HepG2 (cell line): ENCODE results near the gene RPL19. TPM values are rescaled to one million over a fixed set of nuclear protein-coding genes. Genes with fewer than 3 reads are reported as not detected.

Experiments
- BRD4 ChIP-seq: sonication (generic); formaldehyde crosslinking; IDR thresholded peaks from 2 replicates; pipeline ENCODE4 v1.4.0; 2020; ENCODE audit warnings: missing genetic modification reagents
- CBX2 ChIP-seq, 2 experiments: fragments of 200-600 bp in 1 of 2; sonication (generic); formaldehyde crosslinking in 1 of 2; IDR thresholded peaks; 2 replicates each; pipeline versions ENCODE4 v1.7.0 to v1.8.1; 2018 to 2022; ENCODE audit warnings: low read depth in 2 of 2, low read length in 1 of 2, mild to moderate bottlenecking in 1 of 2, missing genetic modification reagents in 1 of 2
- CENPT ChIP-seq: sonication (generic); formaldehyde crosslinking; IDR thresholded peaks from 2 replicates; pipeline ENCODE4 v1.8.0; 2022; ENCODE audit warnings: low read depth, mild to moderate bottlenecking, moderate library complexity, missing genetic modification reagents
- ELF3 ChIP-seq: IDR thresholded peaks from 2 replicates; pipeline ENCODE4 v1.6.1; 2016; ENCODE audit warnings: missing genetic modification reagents, missing compliant biosample characterization
- GABPB1 ChIP-seq: IDR thresholded peaks from 2 replicates; pipeline ENCODE4 v1.6.1; 2016; ENCODE audit warnings: mild to moderate bottlenecking, missing genetic modification reagents, moderate library complexity, missing compliant biosample characterization
- MXI1 ChIP-seq: IDR thresholded peaks from 3 replicates; pipeline ENCODE4 v1.6.1; 2012; ENCODE audit warnings: low read depth, low read length, inconsistent platforms, borderline replicate concordance
- MYC ChIP-seq: sonication (generic); formaldehyde crosslinking; IDR thresholded peaks from 2 replicates; pipeline ENCODE4 v1.9.0; 2021; ENCODE audit warnings: missing genetic modification reagents, borderline replicate concordance
- NBN ChIP-seq: fragments of 450-650 bp; conservative IDR thresholded peaks from 2 replicates; pipeline ENCODE4 v1.6.1; 2017
- SMC3 ChIP-seq: IDR thresholded peaks from 2 replicates; pipeline ENCODE4 v1.6.1; 2011; ENCODE audit warnings: low read length, improper control_type of control experiment
- TGIF2 ChIP-seq: IDR thresholded peaks from 2 replicates; pipeline ENCODE4 v1.6.1; 2016; ENCODE audit warnings: control low read depth, missing compliant biosample characterization
- XRCC5 ChIP-seq: fragments of 200-400 bp; formaldehyde crosslinking; optimal IDR thresholded peaks from 2 replicates; pipeline ENCODE3; 2017; ENCODE audit warnings: mild to moderate bottlenecking, low read length
- ZNF572 ChIP-seq: sonication (generic); formaldehyde crosslinking; IDR thresholded peaks from 2 replicates; pipeline ENCODE4 v1.5.1; 2020; ENCODE audit warnings: mild to moderate bottlenecking, missing genetic modification reagents
- polyA plus RNA-seq, 8 experiments: library from polyadenylated mRNA; depleted of rRNA in 3 of 8; stranded (reverse) in 7 of 8; unstranded in 1 of 8; fragments of >200 nt; fragmentation: Illumina TruSeq in 4 of 8; extraction: Trizol in 4 of 8; gene quantifications; 2 replicates each; pipeline versions ENCODE4 v1.2.1 to v1.2.3, GENCODE V29; 2011 to 2016; ENCODE audit warnings: low read depth in 4 of 8, missing spikeins in 1 of 8, mixed read lengths in 1 of 8; ENCODE audit not compliant: insufficient read depth in 1 of 8
- total RNA-seq, 5 experiments: library from RNA; depleted of rRNA; stranded (reverse); fragments of >200 nt; fragmentation: Illumina TruSeq; extraction: Trizol; gene quantifications; 2 replicates each; pipeline ENCODE4 v1.2.3, GENCODE V29; 2016; ENCODE audit warnings: low read depth in 1 of 5
- TF ChIP-seq, protein P1 (sequence below): sonication (generic); formaldehyde crosslinking; IDR thresholded peaks from 2 replicates; pipeline ENCODE4 v1.5.1; 2020; ENCODE audit warnings: mild to moderate bottlenecking, missing genetic modification reagents, moderate library complexity
- TF ChIP-seq, protein P2 (sequence below), 2 experiments: fragments of 450-650 bp in 1 of 2; sonication (generic) in 1 of 2; formaldehyde crosslinking; IDR thresholded peaks; 2 replicates each; pipeline versions ENCODE4 v1.5.0 to v1.8.0; 2020 to 2022; ENCODE audit warnings: mild to moderate bottlenecking in 1 of 2, missing genetic modification reagents in 1 of 2
- TF ChIP-seq, protein P3 (sequence below): IDR thresholded peaks from 2 replicates; pipeline ENCODE4 v1.6.1; 2018; ENCODE audit warnings: missing genetic modification reagents, mild to moderate bottlenecking, missing compliant biosample characterization
- TF ChIP-seq, protein P4 (sequence below): sonication (generic); formaldehyde crosslinking; IDR thresholded peaks from 2 replicates; pipeline ENCODE4 v1.5.0; 2020; ENCODE audit warnings: mild to moderate bottlenecking, missing genetic modification reagents, moderate library complexity
- TF ChIP-seq, protein P5 (sequence below): sonication (generic); formaldehyde crosslinking; IDR thresholded peaks from 2 replicates; pipeline ENCODE4 v1.4.0; 2020; ENCODE audit warnings: missing genetic modification reagents, borderline replicate concordance

Gene RPL19
- total and polyA plus RNA-seq, 2 of the 13 experiments (the other 11 are each of a cell fraction or from before 2014, with no cell fraction given): 2,522 to 2,768 TPM

DNA sequence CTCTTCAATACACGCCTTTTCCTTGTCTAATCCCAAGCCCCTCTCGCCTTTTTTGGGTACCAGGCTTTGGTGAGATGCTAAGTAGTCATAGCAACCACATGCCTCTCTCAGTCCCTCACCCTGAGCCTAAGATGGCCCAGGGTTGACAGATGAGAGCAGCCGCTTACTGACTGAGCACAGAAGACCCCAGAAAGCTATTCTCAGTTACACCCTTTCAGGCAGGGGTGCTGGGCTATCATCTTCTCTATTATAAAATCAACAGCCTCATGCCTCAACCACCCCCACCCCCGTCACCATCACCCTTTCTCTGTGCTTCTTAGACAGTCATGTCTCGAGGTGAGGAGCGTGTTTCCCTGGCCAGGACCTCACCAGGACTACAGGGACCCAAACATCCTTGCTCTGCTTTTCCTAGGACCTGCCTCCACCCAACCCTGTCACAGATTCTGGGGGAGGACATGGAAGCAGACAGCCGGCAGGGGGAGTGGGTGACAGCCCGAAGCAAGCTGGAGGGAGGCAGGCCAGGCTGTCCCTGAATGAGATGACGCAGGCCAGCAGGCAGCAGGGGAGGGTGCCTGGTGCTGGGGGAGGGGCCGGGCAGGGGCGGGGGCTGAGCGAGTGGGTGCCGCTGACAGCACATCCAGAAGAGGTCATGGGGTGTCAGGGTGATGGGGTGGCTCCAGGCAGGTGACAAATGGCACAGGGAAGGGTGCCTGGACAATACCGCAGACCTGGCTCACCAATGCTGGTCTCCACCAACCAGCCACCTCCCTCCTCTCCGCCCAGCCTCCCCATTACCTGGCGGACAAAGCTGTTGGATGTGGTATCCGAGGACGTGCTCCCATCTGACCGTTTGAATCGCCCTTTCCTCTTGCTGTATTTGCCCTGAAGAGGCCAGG, 5.7 kb upstream of the RPL19 start (continued):
- peak; percentile 71; the same call in 1 of the 2 replicates for TF ChIP-seq ZNF572 (CRISPR knock-in tag)
- TF ChIP-seq, protein P1, sequence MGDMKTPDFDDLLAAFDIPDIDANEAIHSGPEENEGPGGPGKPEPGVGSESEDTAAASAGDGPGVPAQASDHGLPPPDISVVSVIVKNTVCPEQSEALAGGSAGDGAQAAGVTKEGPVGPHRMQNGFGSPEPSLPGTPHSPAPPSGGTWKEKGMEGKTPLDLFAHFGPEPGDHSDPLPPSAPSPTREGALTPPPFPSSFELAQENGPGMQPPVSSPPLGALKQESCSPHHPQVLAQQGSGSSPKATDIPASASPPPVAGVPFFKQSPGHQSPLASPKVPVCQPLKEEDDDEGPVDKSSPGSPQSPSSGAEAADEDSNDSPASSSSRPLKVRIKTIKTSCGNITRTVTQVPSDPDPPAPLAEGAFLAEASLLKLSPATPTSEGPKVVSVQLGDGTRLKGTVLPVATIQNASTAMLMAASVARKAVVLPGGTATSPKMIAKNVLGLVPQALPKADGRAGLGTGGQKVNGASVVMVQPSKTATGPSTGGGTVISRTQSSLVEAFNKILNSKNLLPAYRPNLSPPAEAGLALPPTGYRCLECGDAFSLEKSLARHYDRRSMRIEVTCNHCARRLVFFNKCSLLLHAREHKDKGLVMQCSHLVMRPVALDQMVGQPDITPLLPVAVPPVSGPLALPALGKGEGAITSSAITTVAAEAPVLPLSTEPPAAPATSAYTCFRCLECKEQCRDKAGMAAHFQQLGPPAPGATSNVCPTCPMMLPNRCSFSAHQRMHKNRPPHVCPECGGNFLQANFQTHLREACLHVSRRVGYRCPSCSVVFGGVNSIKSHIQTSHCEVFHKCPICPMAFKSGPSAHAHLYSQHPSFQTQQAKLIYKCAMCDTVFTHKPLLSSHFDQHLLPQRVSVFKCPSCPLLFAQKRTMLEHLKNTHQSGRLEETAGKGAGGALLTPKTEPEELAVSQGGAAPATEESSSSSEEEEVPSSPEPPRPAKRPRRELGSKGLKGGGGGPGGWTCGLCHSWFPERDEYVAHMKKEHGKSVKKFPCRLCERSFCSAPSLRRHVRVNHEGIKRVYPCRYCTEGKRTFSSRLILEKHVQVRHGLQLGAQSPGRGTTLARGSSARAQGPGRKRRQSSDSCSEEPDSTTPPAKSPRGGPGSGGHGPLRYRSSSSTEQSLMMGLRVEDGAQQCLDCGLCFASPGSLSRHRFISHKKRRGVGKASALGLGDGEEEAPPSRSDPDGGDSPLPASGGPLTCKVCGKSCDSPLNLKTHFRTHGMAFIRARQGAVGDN (CRISPR knock-in tag): peak; percentile 44; the same call in 1 of the 2 replicates
- 0 out of 2 replicates have a peak, but pooled peaks have one; percentile 27 for TF ChIP-seq CENPT (CRISPR knock-in tag)
- TF ChIP-seq, protein P2, sequence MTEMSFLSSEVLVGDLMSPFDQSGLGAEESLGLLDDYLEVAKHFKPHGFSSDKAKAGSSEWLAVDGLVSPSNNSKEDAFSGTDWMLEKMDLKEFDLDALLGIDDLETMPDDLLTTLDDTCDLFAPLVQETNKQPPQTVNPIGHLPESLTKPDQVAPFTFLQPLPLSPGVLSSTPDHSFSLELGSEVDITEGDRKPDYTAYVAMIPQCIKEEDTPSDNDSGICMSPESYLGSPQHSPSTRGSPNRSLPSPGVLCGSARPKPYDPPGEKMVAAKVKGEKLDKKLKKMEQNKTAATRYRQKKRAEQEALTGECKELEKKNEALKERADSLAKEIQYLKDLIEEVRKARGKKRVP (CRISPR knock-in tag; IDR thresholded peaks at IDR 0.05): no peak
- no peak for TF ChIP-seq ELF3
- peak; percentile 47 for TF ChIP-seq GABPB1 (CRISPR knock-in tag)
- TF ChIP-seq MYC (CRISPR knock-in tag): no peak; the same call in 1 of the 2 replicates
- TF ChIP-seq, protein P3, sequence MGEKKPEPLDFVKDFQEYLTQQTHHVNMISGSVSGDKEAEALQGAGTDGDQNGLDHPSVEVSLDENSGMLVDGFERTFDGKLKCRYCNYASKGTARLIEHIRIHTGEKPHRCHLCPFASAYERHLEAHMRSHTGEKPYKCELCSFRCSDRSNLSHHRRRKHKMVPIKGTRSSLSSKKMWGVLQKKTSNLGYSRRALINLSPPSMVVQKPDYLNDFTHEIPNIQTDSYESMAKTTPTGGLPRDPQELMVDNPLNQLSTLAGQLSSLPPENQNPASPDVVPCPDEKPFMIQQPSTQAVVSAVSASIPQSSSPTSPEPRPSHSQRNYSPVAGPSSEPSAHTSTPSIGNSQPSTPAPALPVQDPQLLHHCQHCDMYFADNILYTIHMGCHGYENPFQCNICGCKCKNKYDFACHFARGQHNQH (CRISPR knock-in tag): peak; percentile 47; the same call in 1 of the 2 replicates
- peak; percentile 83; the same call in 1 of the 2 replicates for TF ChIP-seq TGIF2 (CRISPR knock-in tag)
- TF ChIP-seq SMC3: 0 out of 2 replicates have a peak, but pooled peaks have one; percentile 25
- no peak for TF ChIP-seq CBX2 (IDR thresholded peaks at IDR 0.05; ENCODE audit: low read depth, low read length)
- TF ChIP-seq CBX2 (CRISPR knock-in tag; IDR thresholded peaks at IDR 0.05; ENCODE audit: low read depth): no peak
- TF ChIP-seq NBN: no peak
- TF ChIP-seq, protein P4, sequence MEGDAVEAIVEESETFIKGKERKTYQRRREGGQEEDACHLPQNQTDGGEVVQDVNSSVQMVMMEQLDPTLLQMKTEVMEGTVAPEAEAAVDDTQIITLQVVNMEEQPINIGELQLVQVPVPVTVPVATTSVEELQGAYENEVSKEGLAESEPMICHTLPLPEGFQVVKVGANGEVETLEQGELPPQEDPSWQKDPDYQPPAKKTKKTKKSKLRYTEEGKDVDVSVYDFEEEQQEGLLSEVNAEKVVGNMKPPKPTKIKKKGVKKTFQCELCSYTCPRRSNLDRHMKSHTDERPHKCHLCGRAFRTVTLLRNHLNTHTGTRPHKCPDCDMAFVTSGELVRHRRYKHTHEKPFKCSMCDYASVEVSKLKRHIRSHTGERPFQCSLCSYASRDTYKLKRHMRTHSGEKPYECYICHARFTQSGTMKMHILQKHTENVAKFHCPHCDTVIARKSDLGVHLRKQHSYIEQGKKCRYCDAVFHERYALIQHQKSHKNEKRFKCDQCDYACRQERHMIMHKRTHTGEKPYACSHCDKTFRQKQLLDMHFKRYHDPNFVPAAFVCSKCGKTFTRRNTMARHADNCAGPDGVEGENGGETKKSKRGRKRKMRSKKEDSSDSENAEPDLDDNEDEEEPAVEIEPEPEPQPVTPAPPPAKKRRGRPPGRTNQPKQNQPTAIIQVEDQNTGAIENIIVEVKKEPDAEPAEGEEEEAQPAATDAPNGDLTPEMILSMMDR: peak; percentile 69
- no peak for TF ChIP-seq BRD4 (CRISPR knock-in tag)
- TF ChIP-seq MXI1: peak; percentile 77; the same call in 2 of the 3 replicates
- peak; percentile 97 for TF ChIP-seq XRCC5
- TF ChIP-seq, protein P5, sequence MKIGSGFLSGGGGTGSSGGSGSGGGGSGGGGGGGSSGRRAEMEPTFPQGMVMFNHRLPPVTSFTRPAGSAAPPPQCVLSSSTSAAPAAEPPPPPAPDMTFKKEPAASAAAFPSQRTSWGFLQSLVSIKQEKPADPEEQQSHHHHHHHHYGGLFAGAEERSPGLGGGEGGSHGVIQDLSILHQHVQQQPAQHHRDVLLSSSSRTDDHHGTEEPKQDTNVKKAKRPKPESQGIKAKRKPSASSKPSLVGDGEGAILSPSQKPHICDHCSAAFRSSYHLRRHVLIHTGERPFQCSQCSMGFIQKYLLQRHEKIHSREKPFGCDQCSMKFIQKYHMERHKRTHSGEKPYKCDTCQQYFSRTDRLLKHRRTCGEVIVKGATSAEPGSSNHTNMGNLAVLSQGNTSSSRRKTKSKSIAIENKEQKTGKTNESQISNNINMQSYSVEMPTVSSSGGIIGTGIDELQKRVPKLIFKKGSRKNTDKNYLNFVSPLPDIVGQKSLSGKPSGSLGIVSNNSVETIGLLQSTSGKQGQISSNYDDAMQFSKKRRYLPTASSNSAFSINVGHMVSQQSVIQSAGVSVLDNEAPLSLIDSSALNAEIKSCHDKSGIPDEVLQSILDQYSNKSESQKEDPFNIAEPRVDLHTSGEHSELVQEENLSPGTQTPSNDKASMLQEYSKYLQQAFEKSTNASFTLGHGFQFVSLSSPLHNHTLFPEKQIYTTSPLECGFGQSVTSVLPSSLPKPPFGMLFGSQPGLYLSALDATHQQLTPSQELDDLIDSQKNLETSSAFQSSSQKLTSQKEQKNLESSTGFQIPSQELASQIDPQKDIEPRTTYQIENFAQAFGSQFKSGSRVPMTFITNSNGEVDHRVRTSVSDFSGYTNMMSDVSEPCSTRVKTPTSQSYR (CRISPR knock-in tag): peak; percentile 75
